Panc1 (cell line): ENCODE measurements around the gene SAV1. TPM values are rescaled to one million over a fixed set of nuclear protein-coding genes. Genes with fewer than 3 reads are reported as not detected.

ENCODE experiments used
- ATAC-seq: fragments of 200-7000 bp; cut with Tn5 transposase; 2 replicates; pipeline ENCODE4 v1.9.1; 2020; ENCODE audit warnings: mild to moderate bottlenecking, moderate library complexity
- BruUV-seq: library from RNA; stranded (reverse); fragments of 400-500 nt; replicated peaks from 2 replicates; lab custom pipeline; 2021; lab: Mats Ljungman, UMichigan
- CTCF ChIA-PET: fragments of 300-600 bp; sonication (Branson Sonifier 250); formaldehyde crosslinking; loops from one replicate; lab custom pipeline; 2022; ENCODE audit warnings: antibody characterized with exemption; lab: Charles Lee
- POLR2A ChIA-PET: fragments of 300-600 bp; sonication (Branson Sonifier 250); formaldehyde crosslinking; loops from one replicate; lab custom pipeline; 2022; ENCODE audit warnings: antibody characterized with exemption; lab: Charles Lee
- DNase-seq: peaks from one replicate; pipeline ENCODE4 v3.0.0-alpha.2; 2010; ENCODE audit warnings: low read depth, low spot score
- H3K27ac ChIP-seq: 2 replicates; pipeline ENCODE4 v1.5.1; 2011; ENCODE audit warnings: mild to moderate bottlenecking, low read length, inconsistent platforms
- H3K27me3 ChIP-seq: fragments of 200-500 bp; sonication (Bioruptor generic); 2 replicates; pipeline ENCODE4 v1.6.0; 2014; ENCODE audit warnings: low read length, inconsistent platforms; ENCODE audit not compliant: control insufficient read depth, insufficient read depth
- H3K36me3 ChIP-seq: fragments of 200-500 bp; sonication (Bioruptor generic); 2 replicates; pipeline ENCODE4 v1.5.1; 2014; ENCODE audit warnings: inconsistent platforms, mild to moderate bottlenecking, low read length, moderate library complexity; ENCODE audit not compliant: control insufficient read depth, insufficient read depth
- H3K4me1 ChIP-seq: 2 replicates; pipeline ENCODE4 v1.5.1; 2011; ENCODE audit warnings: inconsistent platforms, mild to moderate bottlenecking, low read length, moderate library complexity; ENCODE audit not compliant: control insufficient read depth, insufficient read depth
- H3K4me3 ChIP-seq, 2 experiments: 2 replicates each; pipeline ENCODE4 v1.5.1; 2011 to 2012; ENCODE audit warnings: low read depth in 2 of 2, low read length in 2 of 2, mild to moderate bottlenecking in 2 of 2, inconsistent platforms in 1 of 2, moderate library complexity in 1 of 2
- H3K9me3 ChIP-seq: fragments of 200-500 bp; sonication (Bioruptor generic); 2 replicates; pipeline ENCODE4 v1.5.1; 2014; ENCODE audit warnings: low read depth, mild to moderate bottlenecking, inconsistent platforms, low read length, moderate library complexity; ENCODE audit not compliant: control insufficient read depth, insufficient read depth
- CTCF ChIP-seq: fragments of 450-650 bp; IDR thresholded peaks from 2 replicates; pipeline ENCODE4 v1.5.1; 2017; ENCODE audit warnings: mild to moderate bottlenecking
- POLR2AphosphoS5 ChIP-seq: IDR thresholded peaks from 2 replicates; pipeline ENCODE4 v1.6.1; 2012; ENCODE audit warnings: mild to moderate bottlenecking, low read depth, low read length, moderate library complexity
- REST ChIP-seq, 2 experiments: IDR thresholded peaks; 2 replicates each; pipeline ENCODE4 v1.6.1; 2011 to 2012; ENCODE audit warnings: low read depth in 2 of 2, control low read depth in 1 of 2, low read length in 1 of 2, mild to moderate bottlenecking in 1 of 2, moderate library complexity in 1 of 2; ENCODE audit not compliant: insufficient read depth in 1 of 2
- SIN3A ChIP-seq: IDR thresholded peaks from 2 replicates; pipeline ENCODE4 v1.6.1; 2012; ENCODE audit warnings: low read depth, mild to moderate bottlenecking, low read length, moderate library complexity, borderline replicate concordance; ENCODE audit not compliant: insufficient read depth
- TCF7L2 ChIP-seq: IDR thresholded peaks from 2 replicates; pipeline ENCODE4 v1.6.1; 2011; ENCODE audit warnings: mild to moderate bottlenecking, low read depth, low read length, inconsistent platforms
- in situ Hi-C: cut with HindIII; loops from 2 replicates; pipeline ENCODE4 v1.10.0; 2016; ENCODE audit warnings: low sequenced_read_pairs, low pct_unique_long_range_greater_than_20kb
- intact Hi-C: fragments of 100-400 bp; cut with micrococcal nuclease; formaldehyde crosslinking; loops from one replicate; pipeline ENCODE4 v1.10.0; 2022; ENCODE audit not compliant: unreplicated experiment
- total RNA-seq: library from RNA; stranded (reverse); gene quantifications from one replicate; pipeline ENCODE4 v1.2.1, GENCODE V29; 2021; ENCODE audit not compliant: unreplicated experiment

SAV1 gene
- total RNA-seq, 1 experiment from 2014 or later: 13.2 TPM

GRCh38 chr14:50649691-50650090 is 18.4 kb downstream of the SAV1 start:
- POLR2A ChIA-PET: no interaction called here
- intact Hi-C loops (no loop called here), in situ Hi-C loops (no loop called here)
- no peaks in the 10 kb centered on the region for H3K4me1 ChIP-seq
- no peak for DNase-seq
- CTCF ChIA-PET: no interaction called here
- no peak overlapping the region for H3K27ac ChIP-seq
- TF ChIP-seq CTCF (no peak), TCF7L2 (no peak), SIN3A (no peak), REST (IDR thresholded peaks at IDR 0.05; ENCODE audit: insufficient read depth in 1 of 2, low read depth in 2 of 2, low read length in 1 of 2) (no peak), POLR2AphosphoS5 (no peak)
- H3K4me3 ChIP-seq: no peak overlapping the region
- no peaks in the 10 kb centered on the region for H3K27me3 ChIP-seq
- H3K9me3 ChIP-seq: no peaks in the 10 kb centered on the region
- no peaks in the 10 kb centered on the region for H3K36me3 ChIP-seq
- no peak for ATAC-seq
- BruUV-seq: no TSS peak

- ChIA-PET CTCF (no interaction called here), POLR2A (no interaction called here)
- in situ Hi-C loops (no loop called here), intact Hi-C loops (no loop called here)
- Histone ChIP-seq H3K36me3 (no peaks in the 10 kb centered on the region; the same call in 1 of the 2 replicates), H3K27ac (no peak overlapping the region), H3K27me3 (no peaks in the 10 kb centered on the region), H3K4me3 (no peak overlapping the region), H3K9me3 (no peaks in the 10 kb centered on the region), H3K4me1 (no peaks in the 10 kb centered on the region)
- BruUV-seq: no TSS peak
- DNase-seq: no peak
- no peak for ATAC-seq
- TF ChIP-seq POLR2AphosphoS5: no peak
- no peak for TF ChIP-seq CTCF
- no peak for TF ChIP-seq SIN3A
- TF ChIP-seq REST (IDR thresholded peaks at IDR 0.05; ENCODE audit: insufficient read depth in 1 of 2, low read depth in 2 of 2, low read length in 1 of 2): no peak
- no peak for TF ChIP-seq TCF7L2
Observed at GRCh38 chr14:50647753-50648152, 20.4 kb downstream of the SAV1 start.
